GM13977 (cell line): ENCODE data around the gene PLCD3.

Experiments used
- DNase-seq: peaks from one replicate; pipeline ENCODE4 v3.0.0; 2012; ENCODE audit warnings: low spot score
- CTCF ChIP-seq: IDR thresholded peaks from 2 replicates; pipeline ENCODE4 v1.5.1; 2012; ENCODE audit warnings: mild to moderate bottlenecking, control low read depth; ENCODE audit not compliant: insufficient read depth; ENCODE audit errors: extremely low read depth, missing control alignments
- in situ Hi-C: fragments of 300-500 bp; cut with MboI; formaldehyde crosslinking; loops from one replicate; pipeline ENCODE4 v1.12.0; 2022; ENCODE audit warnings: low sequenced_read_pairs, low pct_unique_long_range_greater_than_20kb, mixed read lengths, inconsistent platforms; ENCODE audit not compliant: unreplicated experiment

The PLCD3 gene

GRCh38 chr17:45092911-45093430 lies 39.3 kb downstream of the PLCD3 start:
- in situ Hi-C loops, result no loop called here
- DNase-seq, result no peak
- TF ChIP-seq CTCF, result no peak

- TF ChIP-seq CTCF, result no peak
- no peak for DNase-seq
- in situ Hi-C loops, result no loop called here
Observed at GRCh38 chr17:45091778-45092425, 40.4 kb downstream of the PLCD3 start.

GRCh38 chr17:45090711-45091110 lies 41.6 kb downstream of the PLCD3 start:
- no peak for DNase-seq
- no peak for TF ChIP-seq CTCF
- in situ Hi-C loops, result no loop called here

GRCh38 chr17:45088741-45089140 lies 43.6 kb downstream of the PLCD3 start:
- DNase-seq, result no peak
- in situ Hi-C loops, result no loop called here
- no peak for TF ChIP-seq CTCF

GRCh38 chr17:45087978-45088377 lies 44.3 kb downstream of the PLCD3 start:
- no peak for TF ChIP-seq CTCF
- no peak for DNase-seq
- in situ Hi-C loops, result no loop called here

GRCh38 chr17:45087504-45087975 lies 44.8 kb downstream of the PLCD3 start:
- in situ Hi-C loops, result no loop called here
- DNase-seq, result no peak
- no peak for TF ChIP-seq CTCF
